Ishikawa (cell line): ENCODE measurements around the gene EME1.

Experiments
- CEBPB ChIP-seq: IDR thresholded peaks from 2 replicates; pipeline ENCODE4 v1.6.1; 2012
- CREB1 ChIP-seq: IDR thresholded peaks from 2 replicates; pipeline ENCODE4 v1.6.1; 2012; ENCODE audit warnings: low read depth
- MAX ChIP-seq: IDR thresholded peaks from 2 replicates; pipeline ENCODE4 v1.6.1; 2012
- TAF1 ChIP-seq: IDR thresholded peaks from 2 replicates; pipeline ENCODE4 v1.6.1; 2012; ENCODE audit warnings: low read depth, mild to moderate bottlenecking
- TCF12 ChIP-seq: IDR thresholded peaks from 2 replicates; pipeline ENCODE4 v1.6.1; 2012; ENCODE audit warnings: low read depth
- USF1 ChIP-seq: IDR thresholded peaks from 2 replicates; pipeline ENCODE4 v1.6.1; 2012

- TF ChIP-seq CEBPB (no peak), TAF1 (no peak), TCF12 (no peak), CREB1 (no peak), MAX (no peak), USF1 (no peak)
These were observed 47.1 kb upstream of the EME1 start for GRCh38 chr17:50325906-50326305.
